Suppressor macrophage (primary cell): ENCODE results near the gene PLEKHA4.
"Not testable (repeated sequence)": the region's sequence is repeated elsewhere in the genome, so short reads cannot be mapped to it uniquely, and the experiment has no call there.

Experiments
- DNase-seq, 4 experiments: peaks; one replicate each; pipeline ENCODE4 v3.0.0-alpha.2; 2020 to 2022
- total RNA-seq, 17 experiments: gene quantifications; one replicate each; lab custom pipeline; 2026; ENCODE audit warnings: mixed read lengths in 6 of 17, inconsistent platforms in 3 of 17; lab: John Stamatoyannopoulos, UW

PLEKHA4 gene
- 0.21 to 33.2 (median 2.5) reads per million in 17 experiments for total RNA-seq

GRCh38 chr19:48868114-48868886 is at the start of gene PLEKHA4:
Gene PLEKHA4 (minus strand): TSS chr19:48868617. CDS start chr19:48867620, 997 bp downstream.
- DNase-seq = peak in 2 of 4 experiments; percentile 33 to 44

- no peak for DNase-seq
Observed at GRCh38 chr19:48918071-48918470, 49.7 kb upstream of the PLEKHA4 start.

GRCh38 chr19:48915757-48916156 is 47.3 kb upstream of the PLEKHA4 start:
- no peak for DNase-seq

GRCh38 chr19:48914181-48914580 is 45.8 kb upstream of the PLEKHA4 start:
- DNase-seq = no peak

- DNase-seq = peak in 1 of 4 experiments; percentile 21
Observed at GRCh38 chr19:48913114-48913889, 44.9 kb upstream of the PLEKHA4 start.

- no peak for DNase-seq
Observed at GRCh38 chr19:48910803-48911202, 42.4 kb upstream of the PLEKHA4 start.

- DNase-seq = not testable (repeated sequence)
Observed at GRCh38 chr19:48909424-48910077, 41.1 kb upstream of the PLEKHA4 start.

- peak; percentile 54 to 83 (median 70) for DNase-seq
Observed at GRCh38 chr19:48907671-48908070, 39.3 kb upstream of the PLEKHA4 start.

GRCh38 chr19:48906324-48906723 is 37.9 kb upstream of the PLEKHA4 start:
- DNase-seq = no peak

- DNase-seq = no peak
Observed at GRCh38 chr19:48905664-48906063, 37.2 kb upstream of the PLEKHA4 start.

GRCh38 chr19:48903788-48904187 is 35.4 kb upstream of the PLEKHA4 start:
- not testable (repeated sequence) for DNase-seq

GRCh38 chr19:48902291-48902690 is 33.9 kb upstream of the PLEKHA4 start:
- not testable (repeated sequence) for DNase-seq

GRCh38 chr19:48900477-48901406 is 32.3 kb upstream of the PLEKHA4 start:
- peak in 3 of 4 experiments; percentile 43 to 67 (median 65) for DNase-seq

GRCh38 chr19:48899781-48900476 is 31.5 kb upstream of the PLEKHA4 start, which contains the start of gene NUCB1:
Gene NUCB1 (plus strand): TSS chr19:48900312. CDS start chr19:48900797, 485 bp downstream.
- DNase-seq = peak; percentile 99

- DNase-seq = not testable (repeated sequence)
Observed at GRCh38 chr19:48899386-48899749, 31.0 kb upstream of the PLEKHA4 start.

GRCh38 chr19:48897181-48897580 is 28.8 kb upstream of the PLEKHA4 start:
- no peak for DNase-seq

- peak in 1 of 4 experiments; percentile 42 for DNase-seq
Observed at GRCh38 chr19:48896191-48896720, 27.8 kb upstream of the PLEKHA4 start.

- DNase-seq = no peak
Observed at GRCh38 chr19:48895226-48895625, 26.8 kb upstream of the PLEKHA4 start.

GRCh38 chr19:48890551-48890950 is 22.1 kb upstream of the PLEKHA4 start:
- no peak for DNase-seq

GRCh38 chr19:48889496-48889895 is 21.1 kb upstream of the PLEKHA4 start:
- DNase-seq = not testable (repeated sequence)
